ENCODE data around the gene DENND5B.
"Not testable (repeated sequence)": the region's sequence is repeated elsewhere in the genome, so short reads cannot be mapped to it uniquely, and the experiment has no call there.

The DENND5B gene

DNA sequence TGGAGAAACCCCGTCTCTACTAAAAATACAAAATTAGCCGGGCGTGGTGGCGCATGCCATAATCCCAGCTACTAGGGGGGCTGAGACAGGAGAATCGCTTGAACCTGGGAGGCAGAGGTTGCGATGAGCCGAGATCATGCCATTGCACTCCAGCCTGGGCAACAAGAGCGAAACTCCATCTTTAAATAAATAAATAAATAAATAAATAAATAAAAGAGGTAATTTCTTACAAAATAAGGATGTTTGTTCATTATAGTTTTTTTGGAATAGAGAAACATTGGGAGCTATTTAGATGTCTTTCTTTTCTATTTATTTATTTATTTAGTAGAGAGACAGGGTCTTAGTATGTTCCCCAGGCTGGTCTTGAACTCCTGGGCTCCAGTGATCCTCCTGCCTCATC is 213.7 kb downstream of the DENND5B start:
- not testable (repeated sequence) for DNase-seq (ENCODE audit: low spot score)

DNA sequence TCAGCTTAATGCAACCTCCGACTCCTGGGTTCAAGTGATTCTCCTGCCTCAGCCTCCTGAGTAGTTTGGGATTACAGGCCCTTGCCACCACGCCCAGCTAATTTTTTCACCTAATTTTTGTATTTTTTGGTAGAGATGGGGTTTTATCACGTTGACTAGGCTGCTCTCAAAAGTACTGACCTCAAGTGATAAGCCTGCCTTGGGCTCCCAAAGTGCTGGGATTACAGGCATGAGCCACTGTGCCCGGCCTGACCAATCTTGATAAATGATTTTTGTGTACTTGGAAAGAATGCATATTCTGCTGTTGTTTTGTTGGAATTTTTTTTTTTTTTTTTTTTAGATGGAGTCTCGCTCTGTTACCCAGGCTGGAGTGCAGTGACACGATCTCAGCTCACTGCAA is 215.5 kb downstream of the DENND5B start:
- not testable (repeated sequence) for DNase-seq (ENCODE audit: low spot score)

DNA sequence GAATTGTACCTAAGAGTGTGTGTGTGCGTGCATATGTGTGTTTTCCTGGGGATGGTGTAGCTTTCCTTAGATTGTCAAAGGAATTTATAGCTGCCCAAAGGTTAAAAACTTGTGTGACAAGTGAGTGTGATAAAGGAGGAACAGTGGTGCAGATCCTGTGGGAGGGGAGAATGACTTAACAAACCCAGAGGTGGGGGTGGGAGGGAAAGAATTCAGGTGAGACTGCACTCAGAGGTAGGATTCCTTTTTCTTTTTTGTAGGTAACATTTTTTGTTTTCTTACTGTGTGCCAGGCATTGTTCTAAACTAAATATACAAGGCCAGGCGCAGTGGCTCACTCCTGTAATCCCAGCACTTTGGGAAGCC is 219.7 kb downstream of the DENND5B start:
- DNase-seq (ENCODE audit: low spot score), result no peak

DNA sequence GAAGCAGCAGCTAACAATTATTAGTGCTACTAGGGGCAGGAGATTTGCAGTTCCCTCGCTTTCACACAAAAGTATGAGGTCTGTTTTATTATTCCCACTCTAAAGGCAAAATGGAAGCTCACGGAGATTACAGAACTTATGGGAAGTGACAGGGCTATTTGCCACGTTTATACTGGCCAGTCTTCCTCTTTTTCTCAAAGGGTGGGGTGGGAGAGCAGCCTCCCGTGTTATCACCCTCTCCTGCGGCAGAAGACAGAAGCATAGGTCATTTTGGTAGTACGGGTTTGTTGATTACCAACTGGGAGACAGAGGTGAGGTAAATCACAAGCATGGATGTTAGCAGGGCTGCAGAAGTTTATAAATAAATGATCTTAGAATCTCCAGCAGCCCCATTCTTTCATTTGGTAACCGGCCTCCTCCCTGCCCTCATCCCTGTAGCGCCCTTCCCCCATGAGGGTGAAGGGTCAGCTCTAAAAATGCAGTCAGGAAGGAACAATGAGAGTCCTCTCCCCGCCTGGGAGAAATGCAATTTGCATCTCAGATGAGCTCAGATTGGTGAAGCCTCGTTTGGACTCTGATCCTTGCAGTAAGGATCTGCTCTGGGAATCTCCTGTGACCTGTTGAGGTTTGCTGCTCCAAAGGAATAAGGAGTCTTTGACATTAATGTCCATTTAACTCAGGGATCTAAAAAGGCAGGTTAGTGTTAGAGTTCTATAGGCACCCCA is 220.2 kb downstream of the DENND5B start:
- no peak for DNase-seq (ENCODE audit: low spot score)

DNA sequence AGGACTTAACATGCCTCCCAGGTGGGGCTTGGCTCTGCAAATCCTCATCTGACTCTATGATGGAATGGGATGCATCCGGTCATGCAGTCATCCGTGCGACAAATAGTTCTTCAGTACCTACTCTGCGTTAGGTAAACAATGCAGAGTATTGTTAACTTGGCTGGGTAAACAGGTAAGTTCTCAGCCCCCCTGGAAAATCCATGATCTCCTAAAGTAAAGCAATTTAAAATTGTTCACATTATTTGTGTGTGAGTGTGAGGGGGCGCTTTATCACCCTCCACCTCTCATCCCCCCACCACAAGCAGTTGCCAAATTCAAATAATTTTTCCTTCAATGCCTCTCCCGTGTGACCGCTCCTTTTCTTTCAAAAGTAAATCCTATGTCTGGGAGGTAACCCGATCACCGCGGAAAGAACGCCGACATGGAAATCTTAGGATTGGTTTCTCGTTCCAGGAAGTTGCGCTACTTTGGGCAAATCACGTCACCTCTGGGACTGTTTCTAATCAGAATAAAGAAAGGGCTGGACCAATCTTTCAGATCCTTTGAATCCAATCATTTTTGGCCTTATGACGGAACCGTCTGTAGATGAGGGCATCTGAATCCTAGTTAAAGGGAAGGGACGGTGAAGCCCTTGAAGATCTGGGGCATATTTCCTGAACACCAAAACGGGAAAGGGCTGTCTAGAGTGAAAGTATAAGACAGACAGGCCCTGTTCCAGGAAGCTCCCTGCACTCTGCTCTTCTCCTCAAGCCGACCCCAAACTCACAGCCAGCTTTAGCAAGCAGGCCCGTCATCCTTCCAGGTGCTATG is 221.0 kb downstream of the DENND5B start:
- no peak for DNase-seq (ENCODE audit: low spot score)

DNA sequence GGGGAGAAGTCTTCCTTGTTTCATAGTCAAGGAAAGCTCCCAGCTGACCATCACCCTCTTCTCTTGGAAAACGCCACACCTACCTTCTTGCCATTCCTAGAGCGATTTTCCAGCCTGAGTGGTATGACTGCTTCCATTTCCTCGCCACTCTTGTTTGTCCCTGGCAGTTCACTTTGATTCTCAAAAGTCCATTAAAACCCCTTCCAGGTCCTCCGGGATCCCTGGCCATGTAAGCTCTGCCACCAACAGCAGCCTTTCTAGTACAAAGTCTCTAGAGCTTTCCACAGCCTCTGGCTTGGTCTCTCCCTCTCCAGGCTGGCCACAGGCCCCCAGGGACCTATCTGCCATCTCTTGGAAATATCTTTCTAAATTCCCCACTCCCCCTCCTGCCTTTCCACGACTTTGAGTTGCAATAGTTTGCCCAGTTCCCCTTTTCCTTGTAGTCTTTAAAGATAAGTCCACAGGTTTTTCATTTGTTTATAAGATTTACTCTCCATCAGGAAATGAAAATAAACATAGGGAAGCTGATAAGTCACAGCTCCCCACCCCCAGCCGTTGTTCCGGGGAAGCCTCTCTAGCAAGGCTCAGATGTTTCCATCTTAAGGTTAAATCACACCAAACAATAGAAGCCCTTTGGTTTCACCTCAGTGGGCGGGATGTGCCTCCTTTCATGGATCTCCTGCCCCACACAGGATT is 222.1 kb downstream of the DENND5B start:
- DNase-seq (ENCODE audit: low spot score), result no peak

DNA sequence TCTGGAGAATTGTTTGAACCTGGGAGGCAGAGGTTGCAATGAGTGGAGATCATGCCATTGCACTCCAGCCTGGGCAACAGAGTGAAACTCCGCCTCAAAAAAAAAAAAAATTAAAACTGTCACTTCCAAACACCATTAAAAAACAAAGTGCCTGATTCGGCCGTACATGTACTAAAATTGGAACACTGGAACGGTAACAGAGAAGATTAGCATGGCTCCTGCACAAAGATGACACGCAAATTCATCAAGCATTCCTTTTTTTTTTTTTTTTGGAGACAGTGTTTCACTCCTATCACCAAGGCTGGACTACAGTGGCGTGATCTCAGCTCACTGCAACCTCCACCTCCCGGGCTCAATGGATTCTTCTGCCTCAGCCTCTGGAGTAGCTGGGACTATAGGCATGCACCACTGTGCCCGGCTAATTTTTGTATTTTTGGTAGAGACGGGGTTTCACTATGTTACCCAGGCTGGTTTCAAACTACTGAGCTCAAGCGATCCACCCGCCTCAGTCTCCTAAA is 224.8 kb downstream of the DENND5B start:
- no peak for DNase-seq (ENCODE audit: low spot score)

DNA sequence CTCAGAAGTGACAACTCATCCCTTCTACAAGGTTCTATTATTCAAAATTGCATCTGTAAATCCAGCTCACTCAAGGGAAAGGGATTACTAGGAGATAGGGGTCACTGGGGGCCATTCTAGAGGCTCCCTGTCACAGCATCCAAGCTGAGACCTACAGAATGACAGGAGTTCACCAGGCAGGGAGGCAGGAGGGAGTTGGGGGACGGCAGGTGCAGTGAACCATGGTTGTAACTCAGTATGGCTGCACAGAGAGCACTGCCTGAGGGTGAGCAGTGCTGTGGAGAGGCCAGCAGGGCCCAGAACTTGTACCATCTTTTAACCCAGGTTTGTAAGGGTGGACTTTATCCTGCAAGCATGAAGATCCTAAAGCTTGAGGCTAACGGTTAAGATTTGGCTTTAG is 227.1 kb downstream of the DENND5B start:
- DNase-seq (ENCODE audit: low spot score), result no peak

DNA sequence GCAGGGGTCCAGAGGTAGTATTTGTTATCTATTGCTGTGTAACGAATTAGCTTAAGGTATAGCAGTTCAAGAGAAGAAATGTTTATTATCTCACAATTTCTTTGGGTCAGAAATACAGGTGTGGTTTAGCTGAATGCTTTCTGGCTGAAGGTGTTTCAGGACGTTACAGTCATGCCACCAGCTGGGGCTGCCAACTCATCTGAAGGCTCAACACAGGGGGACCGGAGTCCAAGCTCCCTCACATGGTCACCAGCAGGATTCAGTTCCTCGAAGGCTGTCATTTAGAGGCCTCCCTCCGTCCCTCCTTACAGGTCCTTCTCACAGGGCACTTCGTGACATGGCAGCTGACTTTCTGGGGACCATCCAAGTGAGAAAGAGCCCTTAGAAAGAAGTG is 227.5 kb downstream of the DENND5B start:
- no peak for DNase-seq (ENCODE audit: low spot score)

DNA sequence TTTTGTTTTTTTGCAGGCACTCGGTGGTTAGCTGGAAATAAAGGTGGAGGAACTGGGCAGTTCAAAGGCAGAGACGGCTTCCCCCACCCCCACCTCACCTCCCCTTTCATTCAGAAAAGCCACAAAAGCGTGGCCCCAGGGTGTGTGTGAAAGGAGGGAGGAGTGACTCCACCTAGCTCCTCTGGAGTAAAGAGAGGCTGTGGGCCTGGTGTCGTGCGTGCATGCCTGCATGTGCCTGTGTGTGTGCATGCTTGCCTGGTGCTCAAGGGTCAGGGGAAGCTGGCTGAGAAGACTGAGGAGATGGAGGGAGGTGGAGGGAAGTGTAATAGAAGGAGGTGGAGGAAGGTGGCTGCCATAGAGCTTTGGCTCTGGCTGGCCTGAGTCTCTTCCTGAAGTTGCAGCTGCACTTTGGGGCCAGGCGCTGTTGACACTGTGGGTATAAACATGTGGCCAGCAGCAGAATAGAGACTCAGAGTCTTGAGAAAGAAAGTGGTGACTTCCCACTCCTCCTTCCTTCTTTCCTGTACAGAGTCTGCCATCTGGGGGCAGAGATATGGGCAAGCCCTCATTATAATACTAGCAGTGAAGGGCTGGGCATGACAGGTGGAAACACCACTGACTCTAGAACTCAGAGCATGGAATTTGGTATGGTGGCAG is 228.0 kb downstream of the DENND5B start:
- DNase-seq (ENCODE audit: low spot score), result no peak

DNA sequence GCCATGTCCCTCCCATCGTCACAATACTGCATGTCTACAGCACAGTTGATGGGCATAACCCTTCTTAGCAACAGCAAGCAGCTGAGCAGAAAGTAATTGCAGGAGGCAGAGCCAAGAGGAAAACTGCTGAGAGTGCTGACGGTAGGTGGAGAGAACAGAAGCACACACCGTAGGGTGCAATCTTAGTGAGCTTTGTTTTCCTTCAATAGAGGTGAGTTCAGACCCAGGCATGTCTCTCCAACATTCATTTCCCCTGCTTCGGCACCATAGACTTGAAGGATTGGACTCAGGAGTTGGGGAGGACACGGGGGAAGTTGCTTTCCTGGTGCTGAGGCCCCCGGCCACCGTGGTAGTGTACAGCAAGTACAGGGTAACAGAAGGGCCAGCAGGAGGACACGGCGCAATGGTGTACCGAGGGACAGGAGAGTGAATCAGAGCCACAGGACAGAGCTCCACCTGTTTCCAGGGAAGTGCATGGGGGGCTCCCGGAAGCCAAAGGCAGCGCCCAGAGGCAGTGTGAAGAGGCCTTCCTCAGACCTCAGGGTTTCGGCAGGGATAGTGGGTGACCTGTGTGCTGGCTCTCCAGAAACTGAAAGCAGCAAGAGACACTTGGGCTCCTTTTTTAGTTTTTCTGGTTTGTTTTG is 228.7 kb downstream of the DENND5B start:
- DNase-seq (ENCODE audit: low spot score), result no peak

DNA sequence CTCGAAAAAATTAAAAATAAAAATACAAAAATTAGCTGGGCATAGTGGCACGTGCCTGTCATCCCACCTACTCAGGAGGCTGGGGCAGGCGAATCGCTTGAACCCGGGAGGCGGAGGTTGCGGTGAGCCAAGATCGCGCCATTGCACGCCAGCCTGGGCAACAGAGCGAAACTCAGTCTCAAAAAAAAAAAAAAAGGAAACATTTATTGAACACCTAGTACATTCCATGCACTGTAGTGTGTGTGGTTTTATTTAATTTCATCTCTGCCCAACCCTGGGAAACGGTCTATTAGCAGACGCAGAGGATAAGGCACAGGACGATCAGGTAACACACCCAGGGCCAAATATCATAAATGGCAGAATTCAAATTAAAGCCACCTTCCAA is 229.2 kb downstream of the DENND5B start:
- no peak for DNase-seq (ENCODE audit: low spot score)

DNA sequence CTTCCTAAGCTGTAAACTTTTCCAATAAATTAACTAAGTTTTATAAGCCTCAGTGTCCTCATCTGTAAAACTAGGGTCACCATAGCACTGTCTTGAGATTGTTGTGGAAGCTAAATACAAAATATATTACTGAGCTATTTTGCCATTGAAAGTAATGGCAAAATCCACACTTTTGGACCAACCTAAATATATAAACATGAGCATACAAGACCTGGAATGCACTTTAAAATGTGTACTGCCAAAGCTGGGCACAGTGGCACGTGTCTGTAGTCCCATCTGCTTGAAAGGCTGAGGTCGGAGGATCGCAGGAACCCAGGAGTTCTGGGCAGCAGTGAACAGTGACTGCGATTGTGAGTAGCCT is 235.2 kb downstream of the DENND5B start:
- no peak for DNase-seq (ENCODE audit: low spot score)

DNA sequence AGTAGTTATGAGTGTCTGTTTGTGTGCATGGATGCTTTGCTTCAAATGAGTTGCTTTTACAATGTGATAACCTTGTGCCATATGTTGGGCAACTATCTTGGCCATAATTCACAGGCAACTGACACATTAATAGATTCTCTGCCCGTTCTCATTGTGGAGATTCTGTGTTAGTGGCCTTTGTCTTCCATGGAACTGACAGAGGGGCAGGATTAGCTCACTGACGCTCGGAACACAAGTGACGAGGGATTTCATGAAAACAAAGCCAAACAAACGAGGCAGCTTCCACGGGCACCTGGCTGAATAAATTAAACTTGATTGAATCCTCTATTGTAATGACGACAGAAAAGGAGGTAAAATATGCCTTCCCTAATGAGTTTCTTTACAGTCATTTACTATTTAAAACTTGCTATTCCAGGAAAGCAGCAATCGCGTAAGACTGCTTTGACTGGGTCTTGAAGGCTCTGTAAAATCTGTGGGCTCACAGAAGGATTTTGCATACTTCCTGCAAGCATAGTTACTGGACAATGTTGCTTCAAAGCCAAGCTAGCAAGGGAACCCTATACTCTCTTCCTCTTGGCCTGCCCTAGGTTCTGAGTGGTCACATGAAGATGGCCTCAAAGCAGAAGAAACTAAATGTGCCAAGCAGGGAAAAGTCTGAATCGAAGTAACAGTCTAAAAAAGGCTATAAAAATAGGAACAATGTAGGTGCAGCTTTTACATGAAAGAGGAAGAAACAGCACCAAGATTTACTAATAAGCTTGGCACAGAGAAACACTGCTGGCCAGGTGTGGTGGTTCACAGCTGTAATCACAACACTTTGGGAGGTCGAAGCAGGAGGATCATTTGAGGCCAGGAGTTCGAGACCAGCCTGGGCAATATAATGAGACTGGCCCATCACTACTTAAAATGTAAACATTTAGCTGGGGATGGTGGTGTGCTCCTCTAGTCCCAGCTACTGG is 236.9 kb downstream of the DENND5B start:
- DNase-seq (ENCODE audit: low spot score), result no peak

DNA sequence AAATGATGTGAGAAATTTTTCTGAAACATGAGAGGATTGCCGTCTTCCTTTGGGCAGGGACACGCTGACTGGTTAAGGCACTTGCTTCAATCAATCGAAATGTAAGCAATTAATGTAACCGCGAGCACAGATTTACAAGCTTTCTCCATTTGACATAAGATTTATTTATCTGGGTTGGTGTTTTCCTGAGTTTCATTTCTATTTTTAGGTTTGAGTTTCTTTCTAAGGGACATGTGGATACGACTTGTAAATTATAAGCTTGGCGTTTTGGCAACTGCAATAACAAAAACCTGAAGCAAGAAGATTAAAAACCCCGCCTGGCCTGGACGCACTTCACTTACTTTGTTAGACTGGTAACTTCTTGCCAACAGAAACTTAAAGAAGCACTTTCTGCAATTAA is 244.7 kb downstream of the DENND5B start:
- DNase-seq (ENCODE audit: low spot score), result no peak

DNA sequence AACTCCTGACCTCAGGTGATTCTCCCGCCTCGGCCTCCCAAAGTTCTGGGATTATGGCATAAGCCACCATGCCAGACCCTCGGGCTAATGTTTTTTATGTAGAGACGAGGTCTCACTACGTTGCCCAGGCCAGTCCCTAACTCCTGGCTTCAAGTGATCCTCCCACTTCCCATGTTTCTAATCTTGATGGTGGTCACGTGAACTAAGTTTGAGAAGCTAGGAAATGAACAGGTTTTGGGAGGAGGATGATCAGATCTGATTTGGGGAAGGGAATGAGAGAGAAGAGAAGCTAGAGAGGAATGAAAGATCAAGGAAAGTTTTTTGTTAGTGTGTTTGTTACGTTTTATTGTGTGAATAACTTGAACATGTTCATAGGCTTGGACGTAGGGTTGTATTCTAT is 247.8 kb downstream of the DENND5B start:
- no peak for DNase-seq (ENCODE audit: low spot score)

DNA sequence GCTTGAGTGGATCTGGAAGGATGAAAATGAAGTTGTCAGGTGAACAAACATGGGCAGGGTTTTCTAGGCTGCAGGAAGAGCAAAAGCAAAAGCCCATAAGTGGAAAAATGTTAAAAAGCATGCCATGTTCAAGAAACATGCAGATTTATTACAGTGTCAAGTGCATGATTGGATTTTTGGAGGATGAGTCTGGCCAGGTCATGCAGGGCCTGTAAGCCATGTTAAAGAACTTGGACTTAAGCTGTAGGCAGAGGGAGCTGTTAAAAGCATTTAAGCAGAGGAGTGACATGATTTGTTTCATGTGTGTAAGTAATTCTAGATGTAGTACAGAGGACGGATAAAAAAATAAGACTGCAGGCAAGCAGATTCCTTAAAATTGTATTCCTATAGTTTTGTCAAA is 248.7 kb downstream of the DENND5B start:
- DNase-seq (ENCODE audit: low spot score), result no peak

DNA sequence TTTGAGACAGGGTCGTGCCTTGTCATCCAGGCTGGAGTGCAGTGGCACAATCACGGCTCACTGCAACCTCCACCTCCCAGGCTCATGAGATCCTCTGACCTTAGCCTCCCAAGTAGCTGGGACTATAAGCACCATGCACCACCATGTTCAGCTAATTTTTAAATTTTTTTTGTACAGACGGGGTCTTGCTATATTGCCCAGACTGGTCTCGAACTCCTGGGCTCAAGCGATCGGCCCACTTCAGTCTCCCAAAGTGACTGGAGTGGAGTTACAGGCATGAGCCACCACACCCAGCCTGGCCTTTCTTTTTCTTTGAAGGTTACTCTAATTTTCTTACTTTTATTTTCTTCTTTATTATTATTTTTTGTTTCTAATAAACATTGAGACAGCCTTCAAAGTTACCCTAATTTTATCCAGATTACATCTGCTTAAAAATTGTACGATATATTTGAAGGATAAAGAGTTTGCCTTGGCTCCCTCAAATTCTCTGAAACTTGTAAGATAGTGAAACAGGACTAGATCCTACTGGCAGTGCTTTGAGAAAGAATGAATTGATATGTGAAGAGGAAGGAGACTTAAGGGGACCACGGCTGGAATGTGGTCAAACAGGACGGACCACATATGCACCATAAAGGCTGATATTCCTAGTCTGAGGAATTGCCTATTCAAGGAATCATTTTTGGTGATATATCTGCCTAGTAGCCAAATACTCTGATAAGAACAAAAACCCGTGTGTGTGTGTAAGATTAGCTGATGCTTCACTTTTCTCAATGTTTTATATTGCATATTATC is 250.9 kb downstream of the DENND5B start:
- DNase-seq (ENCODE audit: low spot score), result no peak

DNA sequence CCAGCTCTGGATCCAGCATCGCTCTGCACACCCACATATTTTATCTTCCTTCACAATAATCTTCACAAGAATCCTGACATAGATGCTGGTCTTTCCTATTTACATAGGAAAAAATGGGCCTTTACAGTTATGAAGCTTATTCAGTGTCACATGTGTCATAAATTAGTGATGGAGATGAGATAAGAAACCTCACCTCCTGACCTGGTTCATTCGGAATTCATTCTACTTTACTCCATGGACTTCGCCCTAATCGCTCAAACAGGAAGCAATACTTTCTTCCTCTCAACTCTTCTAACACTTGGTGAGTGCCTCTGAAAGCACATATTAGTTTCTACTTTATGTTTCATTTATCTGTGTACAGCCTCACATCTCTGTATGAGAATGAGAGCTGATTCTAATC is 253.0 kb downstream of the DENND5B start:
- DNase-seq (ENCODE audit: low spot score), result no peak

All from hepatic stellate cell (primary cell).